Left colon (tissue), 2 donors: ENCODE data around the gene DNAJC8. TPM values are rescaled to one million over a fixed set of nuclear protein-coding genes. Genes with fewer than 3 reads are reported as not detected.

ENCODE experiments used
- ATAC-seq: fragments of 200-7000 bp; cut with Tn5 transposase; one replicate; pipeline ENCODE4 v1.9.1; 2020; ENCODE audit warnings: mild to moderate bottlenecking, moderate library complexity
- DNase-seq, 2 donors: peaks; one replicate each; pipeline ENCODE4 v3.0.0-alpha.2; 2020
- intact Hi-C, 2 donors: fragments of 100-400 bp; cut with DNase I in 1 of 2; cut with micrococcal nuclease in 1 of 2; formaldehyde crosslinking; loops; one replicate each; pipeline versions ENCODE4 v1.11.2 to v1.14.0; 2022; cut with DNase I, micrococcal nuclease
- total RNA-seq, 2 donors: library from RNA; stranded (reverse); fragmentation: NEBNext Ultra II Directional; extraction: Animal tissue kit (Norgen Biotek cat#: 25700); gene quantifications; one replicate each; pipeline ENCODE4 v1.2.1, GENCODE V29; 2021
- donor health status: DM: no; HTN: no; CAD: no.
- donor health status: DM: yes; HTN: yes; CAD: no.

Gene DNAJC8
- total RNA-seq, 2 donors from 2014 or later: 45.7 to 48.6 TPM

GRCh38 chr1:28155628-28156027, 77.2 kb downstream of the DNAJC8 start:
- intact Hi-C loops: no loop called here
- ATAC-seq (no peak), DNase-seq (no peak)

- DNase-seq (no peak), ATAC-seq (no peak)
- intact Hi-C loops: no loop called here
These were observed 78.7 kb downstream of the DNAJC8 start for GRCh38 chr1:28154078-28154594.

Other genes with a start within 250 kb of the DNAJC8 start
- 10 to 100 TPM; 22.9 to 23.5 TPM for gene EYA3, start 144.4 kb downstream of the DNAJC8 start, total RNA-seq
- 1 to 10 TPM; 2.4 to 3.7 TPM for gene PTAFR, start 56.3 kb downstream of the DNAJC8 start, total RNA-seq
- 100 to 1,000 TPM; 251 to 302 TPM for gene ATP5IF1, start 3.1 kb upstream of the DNAJC8 start, total RNA-seq
- 10 to 100 TPM; 34.7 to 40.3 TPM for gene SESN2, start 26.5 kb upstream of the DNAJC8 start, total RNA-seq
- 10 to 100 TPM; 29.1 to 31.6 TPM for gene MED18, start 96.0 kb upstream of the DNAJC8 start, total RNA-seq
- 10 to 100 TPM; 46.7 to 61.8 TPM for gene PHACTR4, start 136.7 kb upstream of the DNAJC8 start, total RNA-seq